Thyroid gland (tissue), 4 donors: ENCODE results near the gene LBX1.

Experiments used
- CTCF ChIP-seq, 6 experiments: fragments of 200-600 bp in 3 of 6; fragments of 450-650 bp in 3 of 6; sonication (generic) in 3 of 6; IDR thresholded peaks; one replicate each; pipeline ENCODE4 v1.5.1; 2016 to 2019; ENCODE audit warnings: antibody characterized with exemption in 6 of 6, mild to moderate bottlenecking in 2 of 6, inconsistent platforms in 1 of 6, moderate library complexity in 1 of 6
- POLR2A ChIP-seq, 2 donors: fragments of 450-650 bp; IDR thresholded peaks; one replicate each; pipeline ENCODE4 v1.6.1; 2017; ENCODE audit warnings: antibody characterized with exemption in 2 of 2, mild to moderate bottlenecking in 2 of 2, moderate library complexity in 1 of 2

- no peak for TF ChIP-seq CTCF (IDR thresholded peaks at IDR 0.05)
- no peak for TF ChIP-seq POLR2A (IDR thresholded peaks at IDR 0.05)
Measured at GRCh38 chr10:101223274-101224059, 5.8 kb downstream of the LBX1 start.
